ENCODE data around the gene CLEC6A.
"Not testable (repeated sequence)": the region's sequence is repeated elsewhere in the genome, so short reads cannot be mapped to it uniquely, and the experiment has no call there.

Gene CLEC6A

DNA sequence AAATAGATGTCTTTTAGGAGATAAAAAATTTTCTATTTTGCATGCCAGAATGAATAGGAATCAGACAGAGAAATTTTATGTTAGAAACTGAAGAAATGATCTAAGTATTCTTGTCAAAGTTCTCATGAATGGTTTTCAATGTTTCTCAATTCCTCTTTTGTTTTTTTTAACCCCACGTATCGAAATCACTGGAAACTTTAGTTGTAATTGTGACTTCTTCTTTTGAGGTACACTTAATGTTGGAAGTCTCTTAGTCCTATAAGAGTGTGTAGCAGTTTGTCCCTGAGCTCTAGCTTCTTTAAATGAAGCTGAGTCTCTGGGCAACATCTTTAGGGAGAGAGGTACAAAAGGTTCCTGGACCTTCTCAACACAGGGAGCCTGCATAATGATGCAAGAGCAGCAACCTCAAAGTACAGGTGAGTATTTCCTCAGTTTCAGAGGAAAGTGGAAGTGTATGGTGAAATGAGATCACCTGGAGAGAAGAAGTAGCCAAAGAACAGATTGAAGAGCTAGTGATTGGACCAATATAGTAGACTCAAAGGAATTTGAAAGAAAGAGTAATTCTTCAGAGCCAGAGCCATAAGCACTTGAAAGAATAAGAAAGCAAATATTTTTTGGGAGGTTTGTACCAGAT is at the start of gene CLEC6A:
Gene CLEC6A (plus strand): TSS at position 236 of the 634 bp plus-strand sequence. CDS start 150 bp downstream, at position 386.
- in situ Hi-C loops (cut with HindIII; ENCODE audit: low sequenced_read_pairs): no loop called here

DNA sequence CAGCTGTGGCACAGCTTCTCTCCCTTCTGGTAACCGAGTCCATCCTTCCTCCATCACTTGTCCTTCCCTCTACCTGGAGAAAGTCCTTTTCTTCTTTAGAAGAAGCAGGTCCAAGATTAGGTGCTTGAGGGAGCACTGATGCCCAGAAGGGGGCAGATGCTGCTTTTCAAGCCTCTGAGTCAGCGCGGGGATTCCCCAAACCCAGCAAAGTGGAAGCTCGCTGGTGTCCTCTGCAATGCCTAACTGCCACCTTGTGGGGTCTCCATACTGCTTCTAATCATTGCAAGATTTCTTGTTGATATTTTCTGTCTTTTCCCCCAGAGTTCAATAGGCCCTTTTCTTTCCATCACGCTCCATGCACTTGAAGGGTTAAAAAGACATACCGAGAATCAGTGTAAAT is 36.2 kb upstream of the CLEC6A start:
- in situ Hi-C loops (cut with HindIII; ENCODE audit: low sequenced_read_pairs): not testable (repeated sequence)

DNA sequence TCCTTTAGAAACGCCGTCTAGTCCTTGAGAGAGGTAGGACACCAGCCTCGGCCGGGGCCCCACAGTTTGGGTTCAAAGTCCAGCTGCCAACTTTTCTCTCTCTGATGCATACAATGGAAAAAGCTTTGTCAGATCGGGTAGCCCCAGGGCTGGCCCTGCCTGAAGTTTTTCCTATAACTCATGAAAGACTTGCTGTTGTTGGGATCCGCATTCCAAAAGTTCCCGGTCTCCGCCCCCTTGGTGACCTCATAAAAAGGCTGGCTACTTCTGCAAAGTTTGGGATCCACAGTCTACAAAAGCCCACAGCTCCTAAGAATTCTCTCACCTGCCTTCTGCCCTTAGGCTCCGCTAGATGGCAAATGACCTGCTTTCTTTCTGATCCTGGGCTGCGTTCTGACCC is 35.3 kb upstream of the CLEC6A start:
- in situ Hi-C loops (cut with HindIII; ENCODE audit: low sequenced_read_pairs): no loop called here

DNA sequence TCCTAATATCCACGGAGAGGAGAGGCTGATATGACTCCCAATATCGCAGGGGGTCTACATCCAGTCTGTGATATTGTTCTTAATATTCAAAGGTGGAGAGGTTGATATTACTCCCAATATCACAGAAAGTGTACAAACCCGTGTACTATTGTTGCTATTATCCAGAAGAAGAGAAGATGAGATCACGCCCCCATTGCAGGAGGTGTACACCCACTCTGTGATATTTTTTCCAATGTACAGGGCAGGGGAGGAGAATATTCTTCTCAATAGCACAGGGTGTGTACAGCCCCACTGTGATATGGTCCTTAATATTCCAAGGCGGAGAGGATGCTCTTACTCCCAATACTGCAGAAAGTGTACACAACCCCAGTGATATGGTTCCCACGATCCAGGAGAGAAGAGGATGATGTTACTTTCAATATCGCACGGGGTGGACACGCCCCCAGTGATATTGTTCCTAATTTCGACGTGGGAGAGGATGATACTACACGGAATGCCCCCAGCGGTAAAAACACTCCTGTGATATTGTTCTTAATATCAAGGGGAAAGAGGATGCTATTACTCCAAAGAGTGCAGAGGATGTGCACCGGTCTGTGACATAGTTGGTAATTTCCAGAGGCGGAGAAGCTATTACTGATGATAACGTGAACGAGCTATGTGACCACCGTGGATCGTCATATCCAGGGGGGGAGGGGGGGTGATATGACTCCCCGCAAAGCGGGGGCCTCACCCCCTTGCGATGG is 11.1 kb upstream of the CLEC6A start:
- in situ Hi-C loops (cut with HindIII; ENCODE audit: low sequenced_read_pairs): not testable (repeated sequence)

DNA sequence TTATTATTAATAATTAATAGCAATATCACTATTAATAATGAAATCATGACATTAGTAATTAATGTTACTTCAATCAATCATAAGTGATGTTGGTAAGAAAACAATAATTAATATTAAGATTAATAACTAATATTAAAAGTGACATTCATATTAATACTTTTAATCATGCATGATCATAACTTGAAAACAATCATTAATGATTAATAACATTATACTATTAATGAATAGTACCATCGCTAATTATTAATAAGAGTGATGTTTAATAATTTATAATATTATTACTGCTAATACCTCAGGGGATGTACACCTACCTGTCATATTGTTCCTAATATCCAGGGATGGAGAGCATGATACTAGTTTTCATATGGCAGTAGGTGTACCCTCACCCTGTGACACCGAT is 10.0 kb upstream of the CLEC6A start:
- in situ Hi-C loops (cut with HindIII; ENCODE audit: low sequenced_read_pairs): no loop called here

DNA sequence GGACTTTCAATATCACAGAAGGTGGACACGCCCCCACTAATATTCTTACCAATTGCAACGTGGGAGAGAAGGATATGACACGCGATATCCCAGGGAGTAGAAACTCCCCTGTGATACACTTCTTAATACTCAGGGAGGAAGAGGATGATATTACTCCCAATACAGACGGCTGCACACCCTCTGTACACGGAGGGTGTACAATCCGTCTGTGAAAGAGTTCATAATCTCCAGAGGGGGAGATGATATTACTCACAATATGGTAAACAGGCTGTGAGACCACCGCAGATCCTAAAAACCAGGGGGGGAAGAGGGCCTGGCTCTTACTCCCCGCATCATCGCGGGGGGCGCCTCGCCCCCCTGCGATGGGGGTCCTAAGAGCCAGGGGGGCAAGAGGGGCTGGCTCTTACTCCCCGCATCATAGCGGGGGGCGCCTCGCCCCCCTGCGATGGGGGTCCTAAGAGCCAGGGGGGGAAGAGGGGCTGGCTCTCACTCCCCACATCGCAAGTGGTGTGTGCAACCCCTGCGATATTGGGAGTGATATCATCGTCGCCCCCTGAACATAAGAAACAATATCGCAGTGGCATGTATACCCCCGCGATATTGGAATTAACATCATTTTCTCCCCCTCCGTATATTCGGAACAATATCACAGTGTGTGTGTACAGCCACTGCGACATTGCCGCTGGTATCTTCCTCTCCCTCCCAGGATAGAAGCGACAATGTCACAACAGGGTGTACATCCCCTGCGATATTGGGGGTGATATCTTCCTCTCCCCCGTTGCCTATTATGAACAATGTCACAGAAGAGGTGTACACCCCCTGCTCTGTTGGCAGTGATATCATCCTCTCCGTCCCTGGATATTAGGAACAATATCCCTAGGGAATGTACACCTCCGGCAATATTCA is 8.9 kb upstream of the CLEC6A start:
- in situ Hi-C loops (cut with HindIII; ENCODE audit: low sequenced_read_pairs): no loop called here

DNA sequence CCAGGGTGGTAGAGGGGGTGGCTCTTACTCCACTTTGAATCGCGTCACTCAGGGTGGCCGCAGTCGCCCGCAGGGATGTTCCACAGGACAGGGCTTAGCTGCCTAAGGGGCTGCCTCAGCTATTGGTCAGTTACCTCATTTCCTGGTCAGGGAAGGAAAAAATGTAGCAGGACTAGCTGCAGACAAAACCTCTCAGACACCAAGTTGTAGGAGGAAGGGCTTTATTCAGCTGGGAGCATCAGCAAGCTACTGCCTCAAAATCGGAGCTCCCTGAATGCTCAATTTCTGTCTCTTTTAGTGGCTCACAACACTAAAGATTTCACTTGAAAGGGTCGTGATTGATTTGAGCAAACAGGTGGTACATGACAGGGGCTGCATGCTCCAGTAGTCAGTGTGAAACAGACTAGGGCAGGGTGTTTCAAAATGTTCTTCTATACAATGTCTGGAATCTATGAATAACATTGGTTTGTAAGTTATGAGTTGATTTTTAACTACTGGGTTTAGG is 6.4 kb upstream of the CLEC6A start:
- in situ Hi-C loops (cut with HindIII; ENCODE audit: low sequenced_read_pairs): no loop called here

DNA sequence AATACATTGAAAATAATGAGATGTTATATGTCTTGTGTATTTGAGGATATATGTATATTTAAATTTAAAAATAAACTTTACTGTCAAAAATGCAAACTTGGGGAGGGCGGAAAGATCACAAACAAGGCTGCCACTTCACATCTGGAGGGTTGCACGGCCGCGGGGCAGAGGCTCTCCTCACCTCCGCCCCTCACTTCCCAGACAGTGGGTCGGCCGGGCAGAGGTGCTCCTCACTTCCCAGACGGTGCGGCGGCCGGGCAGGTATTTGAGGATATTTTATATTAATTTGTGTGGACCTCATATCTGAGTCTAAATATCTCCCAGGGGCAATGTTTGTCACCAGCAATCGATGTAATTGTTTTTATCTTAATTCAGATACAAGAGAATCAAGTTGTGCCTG is 3.7 kb upstream of the CLEC6A start:
- in situ Hi-C loops (cut with HindIII; ENCODE audit: low sequenced_read_pairs): no loop called here

DNA sequence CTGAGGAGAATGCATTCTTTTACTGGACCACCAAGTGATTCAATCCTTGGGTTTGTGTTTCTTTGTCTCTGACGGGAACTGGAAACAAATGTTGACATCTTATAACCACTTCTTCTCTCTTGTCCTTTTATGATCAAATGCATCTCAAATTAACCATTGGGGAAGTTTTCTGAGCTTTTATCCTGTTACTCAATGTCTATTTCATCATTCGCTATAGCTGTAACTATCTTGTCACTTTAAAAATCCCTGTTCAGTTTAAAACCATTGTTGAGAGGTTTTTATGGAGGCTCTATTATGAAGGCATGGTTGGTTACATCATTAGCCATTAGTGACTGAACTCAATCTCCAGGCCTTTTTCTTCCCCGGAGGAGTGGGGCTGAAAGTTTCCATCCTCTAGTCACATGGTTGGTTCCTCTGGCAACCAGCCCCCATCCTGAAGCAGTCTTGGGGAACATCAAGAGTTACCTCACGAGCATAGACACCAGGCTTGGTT is 2.7 kb upstream of the CLEC6A start:
- in situ Hi-C loops (cut with HindIII; ENCODE audit: low sequenced_read_pairs): no loop called here

DNA sequence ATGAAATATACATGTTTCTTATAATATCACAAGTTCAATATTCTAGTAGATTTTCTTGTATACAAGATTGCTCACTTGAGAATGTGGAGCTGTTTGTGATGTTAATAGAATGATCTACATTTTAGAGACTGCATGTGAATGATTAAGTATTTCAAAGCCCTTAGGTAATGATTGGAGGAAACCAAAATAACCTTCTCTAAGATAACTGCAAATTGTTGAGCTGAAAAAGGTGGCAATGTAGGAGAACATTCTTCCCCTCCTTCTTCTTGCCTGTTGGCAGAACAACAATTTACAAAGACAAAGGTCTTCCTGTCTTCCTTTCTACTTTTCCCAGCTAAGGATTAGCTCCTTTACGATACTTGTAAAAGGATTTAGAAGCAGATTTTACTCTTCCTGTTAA is 2.0 kb upstream of the CLEC6A start:
- in situ Hi-C loops (cut with HindIII; ENCODE audit: low sequenced_read_pairs): no loop called here

DNA sequence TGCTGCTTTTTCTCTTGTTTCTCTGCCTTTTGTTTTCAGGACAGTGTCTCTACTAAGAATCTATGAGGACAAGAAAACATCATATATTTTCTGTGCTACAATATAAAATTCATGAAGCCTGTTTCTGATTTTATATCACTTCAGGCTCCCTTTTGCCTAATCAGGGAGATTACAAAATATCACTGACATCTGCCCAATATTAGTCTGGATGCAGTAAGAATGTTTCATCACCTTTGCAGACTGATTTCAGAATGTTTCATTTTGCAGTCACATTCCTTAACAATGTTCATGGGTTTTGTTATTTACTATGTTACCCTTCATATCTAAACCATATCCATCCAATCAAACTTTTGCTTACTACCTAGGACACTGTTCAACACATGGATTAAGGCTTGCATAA is 491 bp upstream of the CLEC6A start:
- in situ Hi-C loops (cut with HindIII; ENCODE audit: low sequenced_read_pairs): no loop called here

DNA sequence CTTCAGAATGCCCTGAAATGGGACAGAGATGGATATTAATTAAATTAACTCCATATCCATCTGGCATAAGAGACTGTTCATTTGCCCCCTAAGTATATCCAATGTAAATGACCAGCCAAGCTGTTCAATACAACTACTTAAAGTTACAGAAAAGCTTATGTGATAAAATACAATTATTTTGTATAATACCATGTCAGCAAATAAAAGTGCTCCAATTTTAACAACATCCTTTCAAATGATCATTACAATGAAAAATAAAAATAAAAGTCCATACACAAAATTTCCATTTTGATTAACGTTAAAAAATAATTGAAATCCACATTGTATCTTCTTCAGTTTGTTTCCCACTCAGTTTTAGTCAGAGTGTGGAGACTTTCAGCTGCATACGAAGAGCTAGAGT is 5.7 kb downstream of the CLEC6A start:
- in situ Hi-C loops (cut with HindIII; ENCODE audit: low sequenced_read_pairs): no loop called here

DNA sequence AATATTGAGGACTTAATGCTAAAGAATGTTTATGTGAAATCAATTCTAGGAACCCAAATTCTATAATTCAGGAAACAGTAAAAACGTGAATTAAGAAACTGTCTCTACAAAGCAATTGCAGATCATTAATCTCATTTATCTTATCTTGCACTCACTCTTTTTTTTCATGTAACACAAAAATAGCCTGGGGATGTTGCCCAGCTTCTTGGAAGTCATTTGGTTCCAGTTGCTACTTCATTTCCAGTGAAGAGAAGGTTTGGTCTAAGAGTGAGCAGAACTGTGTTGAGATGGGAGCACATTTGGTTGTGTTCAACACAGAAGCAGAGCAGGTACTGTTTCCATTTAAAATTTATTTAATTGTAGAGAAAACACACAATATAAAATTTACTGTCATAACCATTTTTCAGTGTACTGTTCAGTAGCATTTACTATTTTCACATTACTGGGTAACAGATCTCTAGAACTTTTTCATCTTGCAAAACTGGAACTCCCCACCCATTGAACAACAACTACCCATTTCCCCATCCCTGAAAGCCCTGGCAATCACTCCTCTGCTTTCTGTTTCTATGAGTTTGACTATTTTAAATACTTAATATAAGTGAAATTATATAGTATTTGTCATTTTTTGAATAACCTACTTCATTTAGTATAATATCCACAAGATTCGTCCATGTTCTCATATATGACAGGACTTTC is 9.7 kb downstream of the CLEC6A start:
- in situ Hi-C loops (cut with HindIII; ENCODE audit: low sequenced_read_pairs): no loop called here

DNA sequence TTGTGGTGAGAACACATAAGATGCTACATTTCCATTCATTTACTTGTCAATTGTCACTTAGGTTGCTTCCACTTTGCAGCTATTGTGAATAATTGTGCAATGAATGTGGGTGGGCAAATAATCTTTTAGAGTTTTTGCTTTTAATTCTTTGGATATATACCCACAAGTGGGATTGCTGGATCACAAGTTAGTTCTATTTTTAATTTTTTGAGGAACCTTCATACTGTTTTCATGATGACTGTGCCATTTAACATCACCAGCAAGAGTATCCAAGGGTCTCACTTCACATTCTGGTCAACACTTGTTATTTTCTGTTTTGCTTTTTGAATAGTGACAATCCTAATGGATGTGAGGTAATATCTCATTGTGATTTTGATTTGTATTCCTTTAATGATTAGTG is 10.5 kb downstream of the CLEC6A start:
- in situ Hi-C loops (cut with HindIII; ENCODE audit: low sequenced_read_pairs): no loop called here

DNA sequence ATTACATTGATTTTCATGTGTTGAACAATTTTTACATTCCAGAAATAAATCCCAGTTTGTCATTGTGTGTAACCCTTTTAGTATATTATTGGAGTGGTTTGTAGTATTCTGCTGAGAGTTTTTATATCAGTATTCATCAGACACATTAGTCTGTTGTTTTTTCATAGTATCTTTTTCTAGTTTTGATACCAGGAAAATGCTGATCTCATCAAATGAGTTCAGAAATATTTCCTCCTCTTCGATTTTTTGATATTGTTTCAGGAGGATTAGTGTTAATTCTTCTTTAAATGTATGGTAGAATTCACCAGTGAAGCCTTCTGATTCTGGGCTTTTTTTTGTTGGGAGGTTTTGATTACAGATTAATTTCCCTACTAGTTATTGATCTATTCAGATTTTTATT is 15.3 kb downstream of the CLEC6A start:
- in situ Hi-C loops (cut with HindIII; ENCODE audit: low sequenced_read_pairs): loop anchor here (5.0 kb wide), 1 partner anchor 56 kb away; no protein-coding TSS in a partner anchor

DNA sequence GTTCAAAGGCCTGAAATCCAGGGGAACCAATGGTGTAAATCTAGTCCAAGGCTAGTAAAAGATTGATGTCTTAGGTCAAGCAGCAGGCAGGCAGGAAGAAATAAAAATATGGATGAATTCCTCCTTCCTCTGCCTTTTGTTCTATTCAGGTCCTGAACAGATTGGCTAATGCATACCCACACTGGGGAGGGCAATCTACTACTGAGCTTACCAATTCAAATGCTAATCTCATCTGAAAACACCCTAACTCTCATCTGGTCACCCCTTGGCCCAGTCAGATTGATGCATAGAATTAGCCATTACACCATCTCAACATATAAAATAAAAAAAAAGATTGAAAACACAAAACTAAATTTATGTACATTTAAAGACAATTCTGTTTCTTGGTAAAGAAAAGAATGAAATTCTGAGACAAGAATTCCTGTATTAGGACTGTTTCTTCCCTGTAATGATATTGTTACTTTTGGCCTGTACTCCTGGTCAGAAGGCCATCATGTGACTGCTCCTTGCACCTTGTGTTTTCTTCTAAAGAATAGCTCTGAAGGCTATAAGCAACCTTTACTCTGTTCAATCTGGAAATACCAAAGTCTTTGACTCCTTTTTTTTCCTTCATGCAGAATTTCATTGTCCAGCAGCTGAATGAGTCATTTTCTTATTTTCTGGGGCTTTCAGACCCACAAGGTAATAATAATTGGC is 19.9 kb downstream of the CLEC6A start:
- in situ Hi-C loops (cut with HindIII; ENCODE audit: low sequenced_read_pairs): no loop called here

DNA sequence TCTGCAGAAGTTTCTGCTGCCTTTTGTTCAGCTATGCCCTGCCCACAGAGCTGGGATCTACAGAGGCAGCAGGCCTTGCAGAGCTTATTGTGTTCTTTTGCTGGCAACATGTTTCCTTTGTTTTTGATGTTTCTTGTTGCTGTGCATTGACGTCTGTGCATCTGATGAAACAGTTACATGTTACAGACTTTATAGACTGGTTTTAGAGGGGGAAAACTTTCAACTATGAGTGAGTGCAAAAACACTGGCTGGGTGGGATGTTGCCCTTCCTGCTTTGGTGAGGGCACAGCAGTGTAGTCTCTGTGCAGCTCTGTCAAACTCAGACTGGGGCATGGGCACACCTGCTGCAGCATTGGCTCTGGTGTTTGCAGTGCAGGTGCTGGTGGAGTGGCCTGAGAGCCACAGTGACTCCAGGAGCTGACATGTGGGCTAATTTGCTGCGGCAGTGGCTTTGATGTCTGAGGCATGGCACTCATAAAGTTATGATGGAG is 26.9 kb downstream of the CLEC6A start:
- in situ Hi-C loops (cut with HindIII; ENCODE audit: low sequenced_read_pairs): no loop called here

DNA sequence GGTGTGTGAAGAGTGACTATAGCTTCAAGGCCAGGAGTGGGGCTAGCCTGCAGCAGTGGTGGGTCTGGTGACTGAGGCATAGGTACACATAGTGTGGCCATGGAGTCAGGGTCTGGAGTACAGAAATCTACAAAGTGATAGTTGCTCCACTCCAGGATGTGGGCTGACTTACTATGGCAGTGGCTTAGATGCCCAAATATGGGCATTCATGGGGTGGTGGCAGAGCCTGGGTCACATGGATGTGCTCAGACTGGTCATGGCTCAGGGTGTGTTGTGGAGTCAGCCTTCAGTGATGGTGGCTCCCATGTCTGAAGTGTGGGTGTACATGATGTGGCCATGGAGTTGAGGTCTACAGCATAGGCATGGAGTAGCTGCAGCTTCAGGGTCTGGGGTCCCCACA is 27.3 kb downstream of the CLEC6A start:
- in situ Hi-C loops (cut with HindIII; ENCODE audit: low sequenced_read_pairs): no loop called here

DNA sequence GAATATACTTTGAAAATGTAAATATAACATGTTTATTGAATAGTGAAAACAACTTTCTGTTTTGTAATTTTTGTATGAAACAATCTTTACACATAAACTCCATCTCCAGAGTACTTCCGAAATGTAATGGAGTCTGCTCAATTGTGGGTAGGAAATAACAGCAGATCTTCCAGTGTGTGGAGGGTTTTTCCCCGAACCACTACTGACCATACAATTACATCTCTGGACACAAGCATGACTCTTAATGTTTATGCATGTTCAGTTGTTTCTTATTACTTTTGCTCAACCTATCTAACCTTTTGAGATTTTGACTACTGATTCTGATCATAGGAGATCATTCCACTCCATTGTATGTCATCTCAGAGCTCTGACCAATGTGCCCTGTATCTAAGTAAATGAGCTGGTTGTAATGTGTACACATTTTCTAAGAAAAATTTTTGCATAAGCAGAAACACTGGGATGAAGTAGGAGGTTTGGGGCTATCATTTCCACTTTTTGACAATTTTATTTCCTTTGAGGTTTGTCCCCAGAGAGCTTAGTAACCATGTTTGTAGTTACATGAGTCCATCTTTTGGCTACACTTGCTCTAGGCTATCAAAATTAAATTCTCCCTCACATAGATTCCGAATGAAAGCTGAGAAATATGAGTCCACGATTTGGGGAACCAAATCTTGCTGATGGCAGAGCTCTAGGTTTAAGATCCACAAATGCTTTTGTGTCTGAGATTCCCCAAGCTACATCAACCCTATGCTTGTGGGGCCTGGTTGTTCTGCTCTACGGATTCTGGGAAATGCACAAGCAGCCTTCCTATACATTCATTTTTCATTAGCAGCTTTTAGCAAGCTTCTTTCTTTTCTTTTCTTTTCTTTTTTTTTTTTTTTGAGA is 36.1 kb downstream of the CLEC6A start:
- in situ Hi-C loops (cut with HindIII; ENCODE audit: low sequenced_read_pairs): no loop called here

All from endothelial cell of hepatic sinusoid (primary cell).